Activated CD4-positive, alpha-beta T cell treated with anti-CD3 and anti-CD28 coated beads, Interleukin-2, Interleukin-6, amounts not matched to agents 100 ng/mL and 50 ng/mL, durations not matched to agents 16 hours and 8 hours (primary cell): Measurements from ENCODE around the gene IFIT2.
"Not testable (repeated sequence)": the region's sequence is repeated elsewhere in the genome, so short reads cannot be mapped to it uniquely, and the experiment has no call there.

Source experiments
- DNase-seq: peaks from one replicate; pipeline ENCODE4 v3.0.0-alpha.2; 2020

The IFIT2 gene

DNA sequence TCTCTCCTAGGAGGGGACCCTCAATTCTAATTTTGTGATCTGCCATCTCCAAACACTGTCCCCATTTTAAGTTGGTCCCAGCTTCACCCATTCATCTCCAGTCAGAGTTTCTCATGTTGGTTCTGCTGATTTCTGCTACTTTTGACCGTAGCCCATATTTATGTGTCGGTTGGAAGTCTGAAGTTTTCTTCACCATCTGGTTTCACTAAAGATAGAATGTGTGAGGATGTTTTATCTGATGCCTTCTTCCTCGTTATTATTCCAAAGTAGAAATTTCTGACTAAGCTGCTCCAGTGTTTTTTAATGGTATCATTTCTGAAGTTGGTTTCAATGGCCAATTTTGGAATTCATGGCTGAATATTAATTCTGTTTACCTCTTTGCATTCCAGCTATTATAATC, 21.3 kb upstream of the IFIT2 start:
- no peak for DNase-seq

DNA sequence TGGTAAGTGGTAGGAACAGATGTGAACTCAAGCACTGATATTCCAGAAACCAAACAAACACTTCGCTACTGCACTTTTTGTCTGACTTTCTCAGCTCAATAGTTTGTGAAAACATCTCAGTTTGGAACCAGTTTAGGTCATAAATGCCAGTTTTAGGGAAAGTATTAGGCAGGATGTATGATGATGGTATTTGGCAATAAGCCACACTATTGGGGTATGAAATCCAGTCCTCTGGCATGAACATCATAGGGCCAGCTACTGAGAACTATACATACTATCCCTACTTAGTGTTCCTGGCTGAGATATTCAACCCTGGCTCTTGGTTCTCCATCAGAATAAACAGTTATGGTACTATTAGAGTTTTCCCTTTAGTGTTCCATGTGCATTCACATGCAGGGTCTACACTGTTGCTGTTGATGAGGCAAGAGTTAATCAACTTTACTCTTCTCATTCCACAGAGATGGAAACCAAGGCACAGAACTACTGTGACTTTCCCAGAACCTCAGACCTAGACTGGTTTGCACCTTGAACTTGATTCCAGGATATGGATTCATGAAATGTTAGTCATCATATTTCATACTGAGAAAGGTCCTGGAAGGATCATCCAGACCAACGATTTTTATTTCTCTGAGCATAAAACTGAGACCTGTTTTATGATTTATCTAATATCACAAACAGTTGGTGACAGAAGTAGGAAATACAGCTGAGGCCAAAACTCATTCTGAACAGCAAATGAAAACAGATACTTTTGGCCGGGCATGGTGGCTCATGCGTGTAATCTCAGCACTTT, 20.0 kb upstream of the IFIT2 start:
- no peak for DNase-seq

DNA sequence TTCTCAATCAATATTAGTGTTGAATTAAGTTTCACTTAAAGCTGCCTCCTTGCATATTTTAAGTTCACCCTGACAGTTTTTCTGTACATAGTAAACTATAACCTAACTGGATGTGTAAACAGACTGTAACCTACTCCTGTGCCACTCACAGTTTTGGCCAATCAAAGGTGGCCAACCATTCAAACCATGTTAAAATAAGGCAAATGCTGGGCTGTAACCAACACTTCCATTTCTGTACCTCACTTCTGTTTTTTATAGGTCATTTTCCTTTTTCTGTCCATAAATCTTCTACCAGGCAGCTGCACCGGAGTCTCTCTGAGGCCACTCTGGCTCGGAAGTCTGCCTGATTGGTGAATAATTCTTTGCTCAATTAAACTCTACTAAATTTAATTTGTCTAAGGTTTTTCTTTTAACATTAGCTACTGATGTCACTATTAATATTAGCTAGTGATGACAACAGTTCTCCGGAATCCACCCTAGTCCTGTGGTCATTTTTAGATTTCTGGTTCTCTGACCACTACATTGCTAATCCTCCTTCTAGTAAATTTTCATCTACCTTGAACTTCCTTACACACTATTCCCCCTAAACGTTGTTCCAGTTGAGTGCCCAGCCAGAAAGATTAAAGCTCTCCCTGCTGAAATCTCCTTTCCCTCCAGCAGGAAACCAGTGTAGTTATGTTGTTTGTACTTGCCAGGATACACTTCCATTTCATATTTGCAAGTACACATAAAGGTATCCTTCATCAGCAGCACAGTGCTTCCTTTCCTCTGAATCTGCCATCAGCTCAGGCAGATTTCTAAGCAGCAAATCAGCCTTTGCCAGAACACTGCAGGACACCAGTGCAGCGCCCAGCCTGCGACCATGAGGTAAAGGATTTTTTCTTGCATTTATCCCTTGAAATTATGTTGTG, 18.6 kb upstream of the IFIT2 start:
- DNase-seq = no peak

DNA sequence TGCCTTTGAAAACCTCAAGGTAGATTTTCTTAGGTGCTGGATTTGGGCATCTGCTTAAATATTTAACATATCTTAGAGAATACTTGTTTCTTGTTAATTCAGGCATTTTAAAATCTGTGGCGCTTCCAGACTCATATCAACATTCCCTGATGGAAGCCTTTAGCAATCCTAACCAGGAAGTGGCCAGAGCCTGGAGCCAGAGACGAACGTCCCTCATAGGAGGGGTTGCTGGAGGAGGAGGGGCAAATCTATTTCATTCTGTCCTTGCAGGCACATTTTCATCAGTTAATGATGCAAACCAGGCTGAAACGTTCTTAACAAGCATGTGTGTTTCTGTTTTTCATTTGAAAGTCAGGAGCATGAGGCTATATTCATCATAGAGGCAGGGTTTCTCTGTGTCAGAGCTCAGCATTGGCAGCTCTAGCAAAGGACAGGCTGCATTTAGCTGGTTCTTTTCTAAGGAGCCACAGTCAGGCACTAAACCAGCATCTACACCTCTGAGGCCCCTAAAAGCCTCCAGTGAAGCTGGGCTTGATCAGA, 17.8 kb upstream of the IFIT2 start:
- no peak for DNase-seq

DNA sequence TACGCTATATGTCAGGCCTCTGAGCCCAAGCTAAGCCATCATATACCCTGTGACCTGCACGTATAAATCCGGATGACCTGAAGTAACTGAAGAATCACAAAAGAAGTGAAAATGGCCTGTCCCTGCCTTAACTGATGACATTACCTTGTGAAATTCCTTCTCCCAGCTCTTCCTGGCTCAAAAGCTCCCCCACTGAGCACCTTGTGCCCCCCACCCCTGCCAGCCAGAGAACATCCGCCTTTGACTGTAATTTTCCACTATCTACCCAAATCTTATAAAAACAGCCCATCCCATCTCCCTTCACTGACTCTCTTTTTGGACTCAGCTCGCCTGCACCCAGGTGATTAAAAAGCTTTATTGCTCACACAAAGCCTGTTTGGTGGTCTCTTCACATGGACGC, 17.1 kb upstream of the IFIT2 start:
- not testable (repeated sequence) for DNase-seq

DNA sequence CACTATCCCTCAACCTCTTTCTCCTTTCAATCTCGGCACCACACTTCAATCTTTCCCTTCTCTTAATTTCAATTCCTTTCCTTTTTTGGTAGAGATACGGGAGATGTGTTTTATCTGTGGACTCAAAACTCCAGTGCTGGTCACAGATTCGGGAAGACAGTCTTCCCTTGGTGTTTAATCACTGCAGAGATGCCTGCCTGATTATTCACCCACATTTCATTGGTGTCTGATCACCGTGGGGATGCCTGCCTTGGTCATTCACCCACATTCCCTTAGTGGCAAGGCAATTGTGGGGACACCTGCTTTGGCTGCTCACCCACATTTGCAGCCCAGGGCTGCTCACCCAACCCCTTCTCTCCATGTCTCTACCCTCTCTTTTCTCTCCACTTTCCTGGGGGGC, 16.5 kb upstream of the IFIT2 start:
- DNase-seq = not testable (repeated sequence)

DNA sequence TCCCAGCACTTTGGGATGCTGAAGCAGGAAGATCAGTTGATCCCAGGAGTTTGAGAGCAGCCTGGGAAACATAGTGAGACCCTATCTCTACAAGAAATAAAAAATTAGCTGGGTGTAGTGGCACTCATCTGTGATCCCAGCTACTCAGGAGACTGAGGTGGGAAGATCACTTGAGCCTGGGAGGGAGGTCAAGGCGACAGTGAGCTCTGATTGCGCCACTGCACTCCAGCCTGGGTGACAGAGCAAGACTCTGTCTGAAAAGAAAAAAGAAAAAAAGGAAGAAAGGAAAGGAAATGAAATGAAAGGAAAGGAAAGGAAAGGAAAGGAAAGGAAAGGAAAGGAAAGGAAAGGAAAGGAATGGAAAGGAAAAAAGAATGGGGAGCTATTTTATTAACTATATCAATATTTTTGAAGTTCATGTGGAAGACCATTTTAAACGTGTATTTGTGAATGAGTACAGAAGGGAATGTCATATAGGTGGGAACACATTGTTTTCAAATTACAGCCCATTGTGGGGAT, 7.1 kb upstream of the IFIT2 start:
- no peak for DNase-seq

DNA sequence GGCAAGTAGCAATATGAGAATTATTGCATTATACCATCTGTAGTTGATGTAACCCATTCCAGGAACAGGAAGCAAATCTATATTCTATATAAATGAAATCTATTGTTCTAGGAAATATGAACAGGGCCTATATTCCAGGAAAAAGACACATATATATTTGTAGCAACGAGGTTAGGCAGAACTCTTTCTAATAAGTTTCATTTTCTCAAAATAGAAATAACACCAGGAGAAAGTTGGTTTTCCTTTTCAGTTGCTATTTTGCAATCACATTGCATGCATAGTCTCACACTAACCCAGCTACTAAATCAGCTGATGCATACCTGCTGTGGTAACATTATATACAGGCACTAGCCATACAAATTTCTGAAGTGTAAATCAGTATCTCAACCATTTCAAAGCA, 6.2 kb upstream of the IFIT2 start:
- DNase-seq = peak; percentile 21

DNA sequence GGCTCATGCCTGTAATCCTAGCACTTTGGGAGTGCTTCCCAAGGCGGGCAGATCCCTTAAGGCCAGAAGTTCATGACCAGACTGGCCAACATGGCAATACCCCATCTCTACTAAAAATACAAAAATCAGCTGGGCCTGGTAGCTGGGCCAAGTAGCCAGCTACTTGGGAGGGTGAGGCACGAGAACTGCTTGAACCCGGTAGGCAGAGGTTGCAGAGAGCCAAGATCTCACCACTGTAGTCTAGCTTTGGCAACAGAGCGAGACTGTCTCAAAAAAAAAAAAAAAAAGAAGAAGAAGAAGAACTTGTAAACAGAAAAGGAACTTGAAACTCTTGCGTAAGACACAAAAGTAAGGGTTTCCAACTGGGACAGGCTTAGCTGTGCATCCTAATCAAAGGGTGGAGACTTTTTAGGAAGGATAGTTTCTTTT, 5.6 kb upstream of the IFIT2 start:
- no peak for DNase-seq

DNA sequence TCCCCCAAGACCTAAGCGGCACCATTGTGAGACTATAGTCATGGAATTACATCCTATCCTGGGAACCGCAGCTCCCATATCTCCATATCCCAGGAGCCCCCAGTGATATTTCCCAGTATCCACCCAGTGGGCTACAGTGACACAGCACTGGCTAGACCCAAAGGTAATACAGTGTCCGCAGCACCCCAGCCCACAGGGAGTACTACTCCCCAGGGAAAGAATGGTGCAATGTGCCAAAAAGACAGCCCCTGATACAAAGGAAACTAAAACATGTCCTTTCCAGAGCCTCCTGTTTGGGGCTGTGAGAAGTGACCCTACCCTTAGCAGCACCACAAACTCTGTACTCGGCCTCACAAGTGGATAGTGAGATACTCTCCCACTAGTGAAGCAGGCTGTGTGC, 4.5 kb upstream of the IFIT2 start:
- no peak for DNase-seq

DNA sequence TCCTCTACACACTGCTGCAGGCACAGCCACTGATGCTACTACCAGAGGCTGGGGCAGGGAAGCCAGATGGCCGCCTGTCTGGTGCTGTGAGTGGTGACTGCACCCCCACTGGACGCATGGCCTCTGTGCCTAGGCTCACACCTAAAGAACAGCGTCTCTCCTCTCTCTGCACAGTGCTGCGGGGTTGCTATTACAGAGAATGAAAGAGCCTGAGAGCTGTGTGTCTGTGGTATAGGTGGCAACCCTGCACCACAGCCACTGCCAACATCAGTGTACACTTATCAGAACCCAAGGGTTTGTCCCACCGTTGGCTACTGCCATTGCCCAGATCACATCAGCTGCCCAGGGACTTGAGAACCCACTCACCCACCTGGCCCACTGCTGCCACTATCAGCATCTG, 4.1 kb upstream of the IFIT2 start:
- DNase-seq = no peak

DNA sequence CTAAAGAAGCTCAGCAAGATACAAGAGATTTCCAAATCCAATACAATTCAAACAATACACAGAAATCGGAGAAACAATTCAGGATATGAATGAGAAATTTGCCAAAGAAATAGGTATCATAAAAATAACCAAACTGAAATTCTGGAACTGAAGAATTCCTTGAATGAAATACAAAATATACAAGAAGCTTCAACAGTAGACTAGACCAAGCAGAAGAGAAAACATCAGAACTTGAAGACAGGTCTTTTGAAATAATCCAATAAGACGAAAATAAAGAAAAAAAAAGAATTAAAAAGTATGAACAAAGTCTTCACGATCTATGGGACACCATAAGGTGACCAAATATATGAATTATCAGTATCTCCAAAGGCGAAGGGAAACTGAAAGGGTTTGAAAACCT, 2.8 kb upstream of the IFIT2 start:
- no peak for DNase-seq

DNA sequence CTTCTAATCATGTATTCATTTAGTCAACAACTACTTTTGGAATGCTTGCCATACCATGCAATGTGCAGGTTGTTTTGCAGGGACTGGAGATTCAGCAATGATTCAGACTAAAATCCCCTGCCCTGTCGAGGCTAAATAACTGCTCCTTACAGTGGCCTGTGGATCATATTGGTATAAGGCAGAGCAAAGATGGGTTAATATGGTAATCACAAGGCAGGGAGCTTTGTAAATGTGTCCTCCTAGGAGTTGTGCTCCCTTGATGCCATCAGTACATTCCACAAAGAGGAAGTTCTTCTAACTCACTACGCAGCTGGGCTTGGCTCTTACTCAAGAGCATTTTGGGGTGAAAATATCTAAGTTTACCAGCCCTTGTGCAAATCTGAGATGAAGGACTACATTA, 614 bp upstream of the IFIT2 start:
- DNase-seq = peak; percentile 3

DNA sequence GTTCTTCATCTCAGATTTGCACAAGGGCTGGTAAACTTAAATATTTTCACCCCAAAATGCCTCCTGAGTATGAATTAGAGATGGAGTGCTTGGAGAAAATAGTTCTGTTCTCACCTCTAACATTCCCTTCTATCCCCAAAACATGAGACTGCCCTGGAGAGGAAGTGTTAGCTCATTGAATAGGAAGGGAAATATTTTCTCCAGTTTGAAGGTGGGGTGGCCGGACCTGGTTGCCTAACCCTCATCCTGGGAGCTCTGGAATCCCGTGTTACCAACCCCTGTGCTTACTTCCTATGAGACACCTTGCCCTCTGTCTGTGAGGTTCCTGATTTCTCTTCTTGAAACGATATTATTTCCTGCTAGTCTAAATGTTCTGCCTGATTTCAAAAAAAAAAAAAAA, 779 bp downstream of the IFIT2 start:
- DNase-seq = no peak

DNA sequence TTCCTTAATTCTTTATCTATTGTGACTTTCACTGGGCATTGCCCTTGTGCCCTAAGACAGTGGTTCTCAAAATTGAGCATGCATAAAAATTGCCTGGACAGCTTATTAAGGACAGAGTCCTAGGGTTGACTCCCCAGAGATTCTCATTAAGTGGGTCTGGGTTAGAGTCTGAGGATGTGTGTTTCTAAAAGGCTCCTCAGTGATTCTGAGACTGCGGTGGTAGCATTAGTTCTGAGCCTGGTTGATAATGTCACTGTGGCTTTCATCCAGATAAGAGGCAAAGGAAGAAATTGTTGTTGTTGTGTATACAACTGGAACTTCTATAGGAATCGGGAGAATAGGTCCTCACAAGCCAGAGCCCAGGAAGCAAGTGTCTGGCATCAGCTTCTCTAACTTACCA, 1.3 kb downstream of the IFIT2 start:
- DNase-seq = no peak

DNA sequence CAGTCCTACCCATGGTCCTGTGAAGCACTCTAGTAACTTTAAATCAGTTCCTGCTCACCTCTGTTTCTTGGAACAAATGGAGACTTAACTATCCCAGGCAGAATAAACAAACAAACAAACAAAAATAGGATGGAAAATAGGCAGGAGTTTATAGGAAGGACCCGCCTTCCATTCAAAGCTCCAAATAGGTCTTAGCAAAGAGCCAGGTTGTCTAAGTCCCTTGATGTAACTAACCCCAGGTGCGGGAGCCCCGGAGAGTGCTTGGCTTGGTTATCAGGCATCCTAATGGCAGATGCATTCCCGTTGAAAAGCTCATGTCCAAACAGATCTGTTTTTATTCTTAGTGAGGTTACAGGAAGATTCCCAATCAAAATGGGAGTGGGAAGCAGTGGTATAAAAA, 2.2 kb downstream of the IFIT2 start:
- DNase-seq = no peak

DNA sequence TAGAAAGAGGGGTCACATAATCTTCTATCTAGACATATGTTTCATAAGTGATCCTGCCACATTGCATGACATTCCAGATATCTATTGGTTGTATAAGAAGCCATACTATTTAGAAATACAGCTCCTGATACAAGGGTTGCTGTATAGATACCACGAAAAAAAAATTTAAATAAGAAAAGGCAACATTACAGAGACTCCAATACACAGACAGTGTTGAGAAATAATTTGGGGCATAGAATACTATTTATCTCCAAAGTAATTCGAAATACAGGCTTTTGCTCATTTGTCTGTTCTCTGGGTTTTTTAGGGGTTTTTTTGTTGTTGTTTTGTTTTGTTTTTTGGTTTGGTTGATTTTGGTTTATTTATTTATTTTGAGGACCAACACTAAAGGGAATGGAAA, 2.6 kb downstream of the IFIT2 start:
- no peak for DNase-seq

DNA sequence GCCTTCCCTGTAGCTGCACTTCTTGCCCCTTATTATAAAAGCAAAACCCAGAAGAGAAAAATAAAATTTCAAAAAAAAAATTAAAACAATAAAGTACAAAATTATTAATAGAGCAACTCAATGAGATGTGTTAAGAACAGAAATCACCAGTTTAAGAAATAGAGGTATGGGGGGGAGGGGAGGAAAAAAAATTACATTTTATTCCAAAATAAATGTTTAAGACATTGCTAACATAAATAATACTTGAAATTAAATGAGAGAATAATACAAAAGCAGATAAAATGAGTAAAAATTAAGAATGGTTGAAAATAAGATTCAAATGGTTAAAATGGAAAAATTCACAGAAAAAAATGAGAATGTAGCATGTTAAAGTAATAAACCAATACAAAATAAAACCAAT, 3.1 kb downstream of the IFIT2 start:
- no peak for DNase-seq

DNA sequence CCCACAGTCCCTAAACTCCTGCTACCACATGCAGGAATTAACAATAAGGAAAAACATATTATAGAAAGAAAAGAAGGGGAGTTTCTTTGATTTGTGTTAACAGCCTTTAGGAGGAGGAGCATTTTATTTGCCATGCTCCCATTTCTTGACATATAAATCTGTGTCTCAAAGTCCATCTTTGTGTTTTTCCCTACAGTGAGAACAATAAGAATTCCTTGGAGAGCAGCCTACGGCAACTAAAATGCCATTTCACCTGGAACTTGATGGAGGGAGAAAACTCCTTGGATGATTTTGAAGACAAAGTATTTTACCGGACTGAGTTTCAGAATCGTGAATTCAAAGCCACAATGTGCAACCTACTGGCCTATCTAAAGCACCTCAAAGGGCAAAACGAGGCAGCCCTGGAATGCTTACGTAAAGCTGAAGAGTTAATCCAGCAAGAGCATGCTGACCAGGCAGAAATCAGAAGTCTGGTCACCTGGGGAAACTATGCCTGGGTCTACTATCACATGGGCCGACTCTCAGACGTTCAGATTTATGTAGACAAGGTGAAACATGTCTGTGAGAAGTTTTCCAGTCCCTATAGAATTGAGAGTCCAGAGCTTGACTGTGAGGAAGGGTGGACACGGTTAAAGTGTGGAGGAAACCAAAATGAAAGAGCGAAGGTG, 4.1 kb downstream of the IFIT2 start:
- no peak for DNase-seq

DNA sequence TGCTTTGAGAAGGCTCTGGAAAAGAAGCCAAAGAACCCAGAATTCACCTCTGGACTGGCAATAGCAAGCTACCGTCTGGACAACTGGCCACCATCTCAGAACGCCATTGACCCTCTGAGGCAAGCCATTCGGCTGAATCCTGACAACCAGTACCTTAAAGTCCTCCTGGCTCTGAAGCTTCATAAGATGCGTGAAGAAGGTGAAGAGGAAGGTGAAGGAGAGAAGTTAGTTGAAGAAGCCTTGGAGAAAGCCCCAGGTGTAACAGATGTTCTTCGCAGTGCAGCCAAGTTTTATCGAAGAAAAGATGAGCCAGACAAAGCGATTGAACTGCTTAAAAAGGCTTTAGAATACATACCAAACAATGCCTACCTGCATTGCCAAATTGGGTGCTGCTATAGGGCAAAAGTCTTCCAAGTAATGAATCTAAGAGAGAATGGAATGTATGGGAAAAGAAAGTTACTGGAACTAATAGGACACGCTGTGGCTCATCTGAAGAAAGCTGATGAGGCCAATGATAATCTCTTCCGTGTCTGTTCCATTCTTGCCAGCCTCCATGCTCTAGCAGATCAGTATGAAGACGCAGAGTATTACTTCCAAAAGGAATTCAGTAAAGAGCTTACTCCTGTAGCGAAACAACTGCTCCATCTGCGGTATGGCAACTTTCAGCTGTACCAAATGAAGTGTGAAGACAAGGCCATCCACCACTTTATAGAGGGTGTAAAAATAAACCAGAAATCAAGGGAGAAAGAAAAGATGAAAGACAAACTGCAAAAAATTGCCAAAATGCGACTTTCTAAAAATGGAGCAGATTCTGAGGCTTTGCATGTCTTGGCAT, 4.8 kb downstream of the IFIT2 start:
- DNase-seq = no peak

DNA sequence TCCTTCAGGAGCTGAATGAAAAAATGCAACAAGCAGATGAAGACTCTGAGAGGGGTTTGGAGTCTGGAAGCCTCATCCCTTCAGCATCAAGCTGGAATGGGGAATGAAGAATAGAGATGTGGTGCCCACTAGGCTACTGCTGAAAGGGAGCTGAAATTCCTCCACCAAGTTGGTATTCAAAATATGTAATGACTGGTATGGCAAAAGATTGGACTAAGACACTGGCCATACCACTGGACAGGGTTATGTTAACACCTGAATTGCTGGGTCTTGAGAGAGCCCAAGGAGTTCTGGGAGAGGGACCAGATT, 5.4 kb downstream of the IFIT2 start:
- no peak for DNase-seq

DNA sequence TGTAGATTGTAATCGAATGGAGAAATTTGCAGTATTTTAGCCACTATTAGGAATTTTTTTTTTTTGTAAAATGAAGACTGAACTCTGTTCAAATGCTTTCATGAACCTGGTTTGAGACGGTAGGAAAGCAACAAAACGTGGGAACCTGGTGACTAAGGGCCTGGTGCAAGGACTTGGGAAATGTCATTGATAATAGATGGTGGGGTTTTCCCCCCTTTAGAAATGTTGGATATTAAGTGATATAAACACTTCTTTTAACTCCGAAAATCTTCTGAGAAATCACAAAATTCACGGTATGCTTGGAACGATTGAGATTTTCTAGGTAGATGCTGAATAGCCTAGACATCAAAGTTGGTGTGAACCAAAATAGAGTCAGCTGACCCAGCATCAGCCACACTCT, 6.4 kb downstream of the IFIT2 start:
- no peak for DNase-seq
